Measurements from ENCODE around the gene CACNA1A.

CACNA1A gene

GRCh38 chr19:13313875-13314274, 192.4 kb downstream of the CACNA1A start:
- no peak for DNase-seq (ENCODE audit: low read depth in 3 of 3)

GRCh38 chr19:13309864-13310263, 196.4 kb downstream of the CACNA1A start:
- no peak for DNase-seq (ENCODE audit: low read depth in 3 of 3)

- DNase-seq (ENCODE audit: low read depth in 3 of 3) = no peak
Observed at GRCh38 chr19:13303381-13304129, 202.7 kb downstream of the CACNA1A start.

GRCh38 chr19:13302526-13303270, 203.6 kb downstream of the CACNA1A start:
- no peak for DNase-seq (ENCODE audit: low read depth in 3 of 3)

DNA sequence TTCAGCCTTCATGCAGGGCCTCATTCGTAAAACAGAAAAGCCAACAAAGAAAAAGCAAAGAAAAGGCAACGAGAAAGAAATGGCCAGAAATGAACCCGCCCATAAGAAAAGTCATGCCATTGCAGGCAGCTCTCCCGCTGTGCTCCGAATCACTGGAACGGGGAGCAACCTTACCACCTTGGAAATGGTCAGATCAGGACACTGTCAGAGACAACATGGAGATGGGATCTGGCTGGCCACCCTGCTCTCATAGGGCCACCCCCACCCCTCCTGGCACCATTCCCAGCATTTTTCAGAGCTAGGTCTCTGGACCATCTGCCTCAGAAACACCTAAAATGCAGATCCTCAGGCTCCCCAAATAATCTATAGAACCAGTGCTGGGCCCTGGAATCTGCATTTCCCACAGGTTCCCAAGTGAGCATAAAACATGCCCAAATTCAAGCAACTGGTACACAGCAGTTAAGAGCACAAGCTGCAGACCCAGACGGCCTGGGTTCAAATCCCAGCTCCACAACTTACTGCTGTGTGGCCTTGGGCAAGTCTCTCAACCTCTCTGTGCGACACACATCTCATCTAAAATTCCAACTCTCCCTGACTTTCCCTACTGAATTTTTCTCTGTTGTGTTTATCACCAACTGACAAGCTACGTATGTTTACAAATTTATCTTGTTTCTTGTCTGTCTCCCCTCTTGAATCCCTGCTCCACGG, 204.5 kb downstream of the CACNA1A start:
- no peak for DNase-seq (ENCODE audit: low read depth in 3 of 3)

GRCh38 chr19:13300421-13301030, 205.8 kb downstream of the CACNA1A start:
- no peak for DNase-seq (ENCODE audit: low read depth in 3 of 3)

- no peak for DNase-seq (ENCODE audit: low read depth in 3 of 3)
Observed at GRCh38 chr19:13299838-13300237, 206.4 kb downstream of the CACNA1A start.

DNA sequence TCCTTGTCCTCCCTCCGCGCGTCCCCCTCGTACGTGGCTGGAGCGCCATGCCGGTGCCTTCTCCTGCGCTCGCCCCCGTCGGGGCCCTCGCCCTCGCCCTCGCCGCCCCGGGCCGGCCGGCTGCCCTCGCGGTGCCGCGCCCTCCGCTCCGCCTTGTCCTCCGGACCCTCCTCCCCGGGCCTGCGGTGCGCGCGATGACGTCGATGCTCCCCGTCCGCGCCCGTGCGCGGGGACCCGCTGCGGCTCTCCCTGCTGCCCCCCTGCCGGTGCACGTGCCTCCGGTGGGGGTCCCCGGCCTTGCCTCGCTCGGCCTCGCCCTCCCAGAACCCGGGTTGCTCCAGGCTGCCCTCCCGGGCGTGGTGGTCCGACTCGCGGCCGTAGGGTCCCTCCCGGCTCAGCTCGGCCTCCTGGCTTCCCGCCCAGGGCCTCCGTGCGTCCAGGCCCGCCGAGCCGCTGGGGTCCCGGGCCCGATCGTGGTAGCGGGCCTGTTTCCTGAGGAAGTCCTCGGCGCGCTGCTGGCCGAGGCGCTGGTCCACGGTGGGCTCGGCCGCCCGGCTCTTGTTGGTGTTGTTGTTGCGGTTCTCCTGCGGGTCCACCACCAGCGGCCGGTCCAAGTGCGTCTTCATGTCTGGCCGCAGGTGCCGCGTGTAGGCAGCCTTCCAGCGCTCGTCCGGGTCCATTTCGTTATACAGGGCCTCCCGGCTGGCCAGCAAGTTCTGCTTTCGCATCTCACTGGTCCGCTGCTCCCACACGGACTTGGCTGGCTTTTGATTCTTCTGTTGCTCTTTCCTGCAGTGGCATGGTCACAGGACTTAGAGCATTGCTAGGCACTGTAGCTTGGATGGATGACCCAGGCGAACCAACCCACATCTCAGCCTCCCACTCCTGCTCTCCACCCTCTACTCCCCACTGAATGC, 207.5 kb downstream of the CACNA1A start:
- DNase-seq (ENCODE audit: low read depth in 3 of 3) = no peak

- DNase-seq (ENCODE audit: low read depth in 3 of 3) = no peak
Observed at GRCh38 chr19:13297023-13297422, 209.3 kb downstream of the CACNA1A start.

- DNase-seq (ENCODE audit: low read depth in 3 of 3) = no peak
Observed at GRCh38 chr19:13294812-13295567, 211.3 kb downstream of the CACNA1A start.

DNA sequence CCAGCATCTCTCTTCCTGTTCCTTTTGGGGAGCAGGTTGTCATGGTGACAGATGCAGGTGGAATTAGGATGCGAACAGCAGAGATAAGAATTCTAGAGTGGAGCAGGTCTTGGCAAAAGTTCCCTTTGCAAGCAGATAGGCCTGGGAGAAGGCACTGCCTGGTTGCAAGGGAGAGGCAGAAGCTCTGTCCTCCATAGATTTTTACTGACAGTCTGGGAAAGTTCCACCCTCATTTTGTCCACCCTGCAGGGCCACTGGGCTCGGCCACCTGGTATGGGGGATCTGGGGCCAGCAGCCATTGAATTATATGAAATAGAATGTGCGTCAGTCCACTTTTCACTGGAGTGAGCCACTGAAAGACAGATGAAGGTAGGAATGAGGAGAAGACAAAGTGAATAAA, 214.4 kb downstream of the CACNA1A start:
- DNase-seq (ENCODE audit: low read depth in 3 of 3) = no peak

DNA sequence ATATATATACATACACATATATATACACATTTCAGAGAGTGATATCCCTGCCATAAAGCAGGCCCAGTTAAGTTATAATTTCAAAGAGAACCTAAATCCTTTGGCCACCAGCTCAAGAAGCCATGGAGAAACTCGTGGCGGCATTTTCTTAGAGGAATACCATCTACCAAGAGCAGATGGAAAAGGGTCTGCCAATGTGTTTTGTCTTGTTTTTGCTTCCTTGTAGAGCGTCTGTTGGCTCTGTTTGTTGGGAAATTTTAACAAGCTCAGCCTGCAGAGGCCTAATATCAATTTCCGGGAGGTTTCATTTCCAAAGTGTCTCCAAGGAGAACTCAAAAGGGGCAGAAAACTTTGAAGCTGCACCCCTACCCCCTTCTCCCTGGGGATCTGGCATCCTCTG, 215.5 kb downstream of the CACNA1A start:
- no peak for DNase-seq (ENCODE audit: low read depth in 3 of 3)

- DNase-seq (ENCODE audit: low read depth in 3 of 3) = no peak
Observed at GRCh38 chr19:13289295-13289694, 217.0 kb downstream of the CACNA1A start.

DNA sequence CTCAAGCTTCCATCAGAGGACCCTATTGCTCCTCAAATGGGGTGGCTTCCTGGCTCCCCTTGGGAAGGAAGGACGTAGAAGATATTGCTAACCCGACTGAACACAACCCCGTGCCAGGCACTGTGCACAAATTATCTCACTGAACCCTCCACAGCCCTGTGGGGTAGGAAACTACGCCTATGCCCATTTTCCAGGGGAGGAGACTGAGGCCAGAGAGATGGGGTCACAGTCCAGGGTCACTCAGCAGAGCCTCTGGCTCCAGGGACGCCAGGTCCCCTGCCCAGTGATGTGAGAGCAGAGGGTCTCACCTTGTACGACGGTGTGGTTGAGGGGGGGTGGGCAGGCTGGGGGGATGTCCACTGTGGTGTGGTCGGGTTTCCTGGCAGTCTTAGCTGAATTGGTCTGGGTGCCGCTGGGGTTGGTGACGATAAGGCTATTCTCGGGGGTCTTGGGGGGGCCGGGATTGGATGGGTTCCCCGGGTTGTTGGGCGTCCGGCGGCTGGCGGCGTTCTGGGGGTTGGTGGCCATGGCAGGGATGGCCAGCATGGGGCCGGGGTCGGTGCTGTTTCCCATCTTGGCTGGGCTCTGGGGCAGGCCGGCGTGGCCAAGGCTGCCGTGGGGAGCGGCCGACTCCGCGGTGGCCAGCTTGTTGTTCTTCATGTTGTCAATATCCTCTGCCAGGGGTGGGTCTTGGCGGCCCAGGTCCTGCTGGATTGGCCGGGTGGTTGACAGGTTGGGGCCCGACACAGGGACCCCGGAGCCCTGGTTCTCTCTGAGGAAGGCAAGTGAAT, 219.9 kb downstream of the CACNA1A start:
- DNase-seq (ENCODE audit: low read depth in 3 of 3) = no peak

- no peak for DNase-seq (ENCODE audit: low read depth in 3 of 3)
Observed at GRCh38 chr19:13284929-13285928, 221.1 kb downstream of the CACNA1A start.

DNA sequence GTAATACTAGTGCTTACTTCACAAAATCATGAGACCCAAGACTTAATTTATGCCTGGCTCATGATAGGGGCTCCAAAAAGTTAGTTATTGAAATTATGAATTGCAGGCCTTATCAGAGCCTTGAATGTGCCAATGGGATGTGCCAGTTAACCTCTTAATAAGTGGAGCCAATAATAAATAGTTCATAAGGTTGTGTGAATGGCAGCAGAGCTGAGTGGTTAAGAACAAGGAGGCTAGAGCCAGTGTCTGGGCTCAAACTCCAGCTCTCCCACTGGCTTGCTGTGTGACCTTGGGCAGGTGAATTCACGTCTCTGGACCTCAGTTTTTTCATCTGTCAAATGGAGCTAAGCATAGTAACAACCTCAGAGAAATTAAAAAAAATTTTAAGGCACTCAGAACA, 222.4 kb downstream of the CACNA1A start:
- no peak for DNase-seq (ENCODE audit: low read depth in 3 of 3)

- no peak for DNase-seq (ENCODE audit: low read depth in 3 of 3)
Observed at GRCh38 chr19:13282486-13283065, 223.7 kb downstream of the CACNA1A start.
